Endothelial cell of umbilical vein (primary cell): ENCODE data around the gene DGKD. TPM values are rescaled to one million over a fixed set of nuclear protein-coding genes. Genes with fewer than 3 reads are reported as not detected.

Experiments used
- BruUV-seq: library from RNA; stranded (reverse); fragments of 400-500 nt; replicated peaks from 2 replicates; lab custom pipeline; 2021; lab: Mats Ljungman, UMichigan
- CTCF ChIA-PET: fragments of 300-600, 350-600 bp; sonication (Branson Sonifier 250); formaldehyde crosslinking; loops from one replicate; lab custom pipeline; 2021; ENCODE audit warnings: antibody characterized with exemption, inconsistent platforms; lab: Charles Lee
- POLR2A ChIA-PET: fragments of 300-600, 350-600 bp; sonication (Branson Sonifier 250); formaldehyde crosslinking; loops from one replicate; lab custom pipeline; 2021; ENCODE audit warnings: antibody characterized with exemption, inconsistent platforms; lab: Charles Lee
- DNase-seq: peaks from one replicate; pipeline ENCODE4 v3.0.0-alpha.2; 2011; ENCODE audit warnings: low read depth, low spot score
- FAIRE-seq: peaks from 2 replicates; lab custom pipeline; 2011; peaks lifted over from hg19 to GRCh38; lab: Jason Lieb, UNC
- H2AFZ ChIP-seq: 2 replicates; pipeline ENCODE4 v1.6.0; 2012; ENCODE audit warnings: low read depth, low read length, control low read depth, inconsistent platforms
- H3K27ac ChIP-seq: 2 replicates; pipeline ENCODE4 v1.5.1; 2011; ENCODE audit warnings: low read depth, mild to moderate bottlenecking, control low read depth, low read length, moderate library complexity; ENCODE audit not compliant: insufficient read depth
- H3K27me3 ChIP-seq, 2 experiments: 2 replicates each; pipeline versions ENCODE4 v1.6.0 to v1.6.1; 2011; ENCODE audit warnings: low read length in 2 of 2, mixed read lengths in 1 of 2; ENCODE audit not compliant: control insufficient read depth in 2 of 2, insufficient read depth in 2 of 2
- H3K36me3 ChIP-seq, 2 experiments: 2 replicates in 1 of 2; 3 replicates in 1 of 2; pipeline ENCODE4 v1.5.1; 2011; ENCODE audit warnings: low read length in 2 of 2, mild to moderate bottlenecking in 1 of 2, moderate library complexity in 1 of 2; ENCODE audit not compliant: control insufficient read depth in 2 of 2, insufficient read depth in 2 of 2; ENCODE audit errors: extremely low read depth in 1 of 2
- H3K4me1 ChIP-seq: 3 replicates; pipeline ENCODE4 v1.5.1; 2011; ENCODE audit warnings: mild to moderate bottlenecking, low read length; ENCODE audit not compliant: control insufficient read depth, insufficient read depth; ENCODE audit errors: extremely low read depth
- H3K4me2 ChIP-seq: 2 replicates; pipeline ENCODE4 v1.6.1; 2011; ENCODE audit warnings: low read length, control low read depth, mixed read lengths; ENCODE audit not compliant: insufficient read depth
- H3K4me3 ChIP-seq, 3 experiments: fragments of 200-600 bp in 1 of 3; sonication (generic), shearing (Covaris generic) in 1 of 3; replicated peaks in 1 of 3; 2 replicates each; pipeline ENCODE4 v1.5.1; 2011 to 2016; ENCODE audit warnings: control low read depth in 3 of 3, low read length in 3 of 3, mild to moderate bottlenecking in 2 of 3, inconsistent platforms in 1 of 3, low read depth in 1 of 3, moderate library complexity in 1 of 3; ENCODE audit not compliant: insufficient read depth in 1 of 3
- H3K79me2 ChIP-seq: 2 replicates; pipeline ENCODE4 v1.6.0; 2012; ENCODE audit warnings: low read length, inconsistent platforms; ENCODE audit not compliant: control insufficient read depth, insufficient read depth
- H3K9ac ChIP-seq: replicated peaks from 2 replicates; pipeline ENCODE3; 2011; ENCODE audit warnings: low read length, control low read depth; ENCODE audit not compliant: insufficient read depth; ENCODE audit errors: extremely low read depth
- H3K9me1 ChIP-seq: replicated peaks from 3 replicates; pipeline ENCODE4 v1.6.0; 2011; ENCODE audit warnings: mild to moderate bottlenecking, low read length; ENCODE audit not compliant: control insufficient read depth, insufficient read depth; ENCODE audit errors: extremely low read depth
- H3K9me3 ChIP-seq: replicated peaks from 2 replicates; pipeline ENCODE4 v1.5.1; 2012; ENCODE audit warnings: low read length, inconsistent platforms; ENCODE audit not compliant: control insufficient read depth, insufficient read depth
- H4K20me1 ChIP-seq: replicated peaks from 2 replicates; pipeline ENCODE3; 2011; ENCODE audit warnings: mild to moderate bottlenecking, low read length; ENCODE audit not compliant: control insufficient read depth, insufficient read depth; ENCODE audit errors: extremely low read depth
- CTCF ChIP-seq, 2 donors: IDR thresholded peaks; 1 replicate in 1 of 2; 2 replicates in 1 of 2; pipeline ENCODE4 v1.5.1; 2011; ENCODE audit warnings: low read length in 2 of 2, mild to moderate bottlenecking in 2 of 2, moderate library complexity in 2 of 2, control low read depth in 1 of 2, inconsistent platforms in 1 of 2, low read depth in 1 of 2; ENCODE audit not compliant: insufficient read depth in 1 of 2; ENCODE audit errors: extremely low read depth in 1 of 2
- EZH2 ChIP-seq: IDR thresholded peaks from 2 replicates; pipeline ENCODE4 v1.6.1; 2012; ENCODE audit warnings: borderline replicate concordance, low read depth, mild to moderate bottlenecking, moderate library complexity, low read length, inconsistent platforms; ENCODE audit not compliant: severe bottlenecking
- FOS ChIP-seq: IDR thresholded peaks from 2 replicates; pipeline ENCODE4 v1.6.1; 2011; ENCODE audit warnings: mild to moderate bottlenecking, low read length, moderate library complexity, borderline replicate concordance; ENCODE audit not compliant: insufficient read depth
- GATA2 ChIP-seq: IDR thresholded peaks from 2 replicates; pipeline ENCODE4 v1.7.0; 2011; ENCODE audit warnings: low read depth, mild to moderate bottlenecking, moderate library complexity, mixed read lengths, low read length; ENCODE audit not compliant: insufficient read length, insufficient read depth
- JUN ChIP-seq: IDR thresholded peaks from 2 replicates; pipeline ENCODE4 v1.6.1; 2011; ENCODE audit warnings: borderline replicate concordance, low read depth; ENCODE audit not compliant: insufficient read length, insufficient read depth
- MAX ChIP-seq: IDR thresholded peaks from 2 replicates; pipeline ENCODE4 v1.6.1; 2011; ENCODE audit not compliant: insufficient read depth, insufficient read length
- MYC ChIP-seq: IDR thresholded peaks from one replicate; pipeline ENCODE4 v1.6.1; 2011; ENCODE audit warnings: mild to moderate bottlenecking, low read depth, low read length
- POLR2A ChIP-seq: IDR thresholded peaks from 2 replicates; pipeline ENCODE4 v1.6.1; 2012; ENCODE audit warnings: low read depth, mild to moderate bottlenecking, control low read depth, low read length
- POLR2AphosphoS5 ChIP-seq: IDR thresholded peaks from 2 replicates; pipeline ENCODE4 v1.6.1; 2012; ENCODE audit warnings: low read depth, mild to moderate bottlenecking, control low read depth, low read length, moderate library complexity; ENCODE audit not compliant: insufficient read depth
- dilution Hi-C: fragments of 300-500 bp; cut with MboI; formaldehyde crosslinking; loops from one replicate; pipeline ENCODE4 v1.15.0; 2019; ENCODE audit warnings: low sequenced_read_pairs; ENCODE audit not compliant: extremely low pct_ligation_motif_present
- intact Hi-C: fragments of 100-400 bp; cut with micrococcal nuclease; formaldehyde crosslinking; loops from one replicate; pipeline ENCODE4 v1.10.0; 2022
- polyA plus RNA-seq, 4 experiments: library from polyadenylated mRNA; depleted of rRNA in 3 of 4; stranded (reverse) in 3 of 4; unstranded in 1 of 4; fragments of >200 nt; gene quantifications; 2 replicates each; pipeline versions ENCODE4 v1.2.1 to v1.2.3, GENCODE V29; 2011 to 2012; ENCODE audit warnings: missing spikeins in 1 of 4
- total RNA-seq: library from RNA; stranded (reverse); gene quantifications from 2 replicates; pipeline ENCODE4 v1.2.3, GENCODE V29; 2021

Gene DGKD
- total and polyA plus RNA-seq, 2 donors (not counting 3 experiments of a cell fraction or from before 2014, with no cell fraction given) = 10.8 to 36.6 TPM

DNA sequence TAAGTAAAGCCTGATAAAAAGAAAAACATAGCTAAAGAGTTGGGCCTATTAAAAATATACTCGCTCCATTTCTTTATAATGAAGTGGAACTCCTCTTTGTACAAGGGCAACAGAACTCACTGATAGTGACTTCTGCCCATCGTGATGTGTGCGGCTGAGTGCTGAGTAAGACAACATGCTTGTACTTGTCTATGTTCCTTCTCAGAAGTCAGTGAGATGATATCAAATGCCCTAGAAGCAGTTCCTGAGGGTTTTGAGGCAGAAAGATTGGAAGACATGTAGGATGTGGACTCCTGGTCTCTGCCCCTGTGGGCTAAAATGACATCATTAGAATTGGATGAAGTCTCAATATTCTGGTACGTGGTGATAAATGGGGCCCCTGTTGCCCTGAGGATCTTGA, 138.5 kb downstream of the DGKD start:
- Histone ChIP-seq H3K9ac (no peak overlapping the region), H3K9me3 (no peaks in the 10 kb centered on the region), H3K27me3 (no peaks in the 10 kb centered on the region), H3K4me2 (no peak overlapping the region), H3K27ac (no peak overlapping the region), H3K36me3 (peaks cover 0 to 3% of the 10 kb centered on the region in 2 experiments), H2AFZ (no peak overlapping the region), H3K4me1 (peaks cover 7% of the 10 kb centered on the region), H3K9me1 (no peaks in the 10 kb centered on the region), H4K20me1 (no peaks in the 10 kb centered on the region), H3K4me3 (no peak overlapping the region), H3K79me2 (no peaks in the 10 kb centered on the region)
- FAIRE-seq (no peak), DNase-seq (no peak)
- no TSS peak for BruUV-seq
- ChIA-PET POLR2A (no interaction called here), CTCF (no interaction called here)
- dilution Hi-C loops (no loop called here), intact Hi-C loops (no loop called here)
- TF ChIP-seq POLR2AphosphoS5 (no peak), JUN (no peak), MAX (no peak), POLR2A (no peak), EZH2 (no peak), MYC (no peak), FOS (no peak), CTCF (IDR thresholded peaks at IDR 0.05; ENCODE audit: extremely low read depth in 1 of 2, insufficient read depth in 1 of 2, low read depth in 1 of 2, low read length in 2 of 2) (no peak), GATA2 (no peak)
